NB4 (cell line): Measurements from ENCODE around the gene TIMM17B.

Experiments used
- CTCF ChIP-seq: IDR thresholded peaks from one replicate; pipeline ENCODE4 v1.5.1; 2012; ENCODE audit warnings: low read depth, low read length
- POLR2A ChIP-seq: IDR thresholded peaks from 2 replicates; pipeline ENCODE4 v1.6.1; 2011; ENCODE audit warnings: mild to moderate bottlenecking; ENCODE audit not compliant: insufficient read length; ENCODE audit errors: extremely low read depth

GRCh38 chrX:48945517-48946348 is 48.2 kb upstream of the TIMM17B start:
- TF ChIP-seq CTCF (peak; percentile 80), POLR2A (no peak)
